Heart left ventricle (tissue), 13 donors: ENCODE measurements around the gene C8B.

Experiments
- CTCF ChIP-seq, 12 donors: fragments of 200-600 bp; sonication (generic) in 4 of 12; IDR thresholded peaks; one replicate each; pipeline versions ENCODE4 v1.5.0 to v1.8.0; 2018 to 2022; ENCODE audit warnings: antibody characterized with exemption in 12 of 12, mild to moderate bottlenecking in 5 of 12
- POLR2A ChIP-seq, 2 donors: fragments of 450-650 bp; IDR thresholded peaks; one replicate each; pipeline ENCODE4 v1.6.1; 2017; ENCODE audit warnings: antibody characterized with exemption in 2 of 2, mild to moderate bottlenecking in 2 of 2, moderate library complexity in 2 of 2
- donor health status: ischemic (EF 13 %, LVEDD 7.1; RV severe dilation, severe dysfunction).
- donor health status: DM: no; HTN: yes; CAD: no.
- donor health status: DM: no; HTN: no; CAD: no.
- donor health status: ischemic (EF 25% LVEDD 6.9; RV normal size, moderate dysfunction).
- donor health status: ischemic (EF 25% LVEDD 5.7; RV mildly dilated, moderate dysfunction).
- donor health status: ischemic (EF 35%, LVEDD 5.7; RV mildly dilated, moderate dysfunction).
- donor health status: nonischemic (EF 11% LVEDD 7.7; RV severe dilation, severe dysfunction).
- donor health status: DM: yes; HTN: yes; CAD: no.
- donor health status: PGD.
- donor health status: ischemic (EF 29% LVEDD 5.4; RV normal size, mild dysfunction).
- donor health status: nonischemic (EF 23%, LVEDD 6.1; RV moderate dilation, normal function).

GRCh38 chr1:56933161-56933560 lies 32.7 kb downstream of the C8B start:
- TF ChIP-seq CTCF (IDR thresholded peaks at IDR 0.05) (no peak), POLR2A (IDR thresholded peaks at IDR 0.05) (no peak)
